ENCODE data around the gene SMAD3. TPM values are rescaled to one million over a fixed set of nuclear protein-coding genes. Genes with fewer than 3 reads are reported as not detected.

The SMAD3 gene
- 14.9 and 21.2 TPM in 2 replicates for total RNA-seq

DNA sequence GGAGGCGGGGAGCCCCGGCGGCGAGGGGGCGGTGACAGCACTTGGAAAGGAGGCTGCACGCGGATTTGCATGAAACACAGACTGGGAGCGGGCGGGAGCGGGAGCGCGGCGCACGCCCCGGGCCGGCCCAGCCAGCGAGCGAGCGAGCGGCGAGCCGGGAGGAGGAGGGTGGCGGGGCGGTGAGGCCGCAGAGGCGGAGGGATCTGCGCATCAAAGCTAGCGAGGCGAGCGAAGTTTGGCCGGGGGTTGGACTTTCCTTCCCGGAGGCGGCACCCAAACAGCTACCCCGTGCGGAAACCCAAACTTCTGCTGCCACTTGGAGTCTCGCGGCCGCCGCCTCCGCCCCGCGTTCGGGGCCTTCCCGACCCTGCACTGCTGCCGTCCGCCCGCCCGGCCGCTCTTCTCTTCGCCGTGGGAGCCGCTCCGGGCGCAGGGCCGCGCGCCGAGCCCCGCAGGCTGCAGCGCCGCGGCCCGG lies at the start of gene SMAD3:
Gene SMAD3 (plus strand): TSS at position 72 of the 475 bp plus-strand sequence. CDS start 553 bp downstream, outside the sequence.

Other genes with a start within 250 kb of the SMAD3 start
- 45.7 and 53.3 TPM in 2 replicates for gene AAGAB, start 189.1 kb downstream of the SMAD3 start, total RNA-seq
- 2.4 and 8.3 TPM in 2 replicates for gene IQCH, start 189.2 kb downstream of the SMAD3 start, total RNA-seq